IPS-18c (cell line): ENCODE measurements around the gene SORBS1.

ENCODE experiments used
- H3K4me3 ChIP-seq: 2 replicates; pipeline ENCODE4 v1.7.0; 2013; ENCODE audit warnings: low read depth, mild to moderate bottlenecking, low read length, moderate library complexity; ENCODE audit not compliant: insufficient read depth
- H3K9me3 ChIP-seq: one replicate; pipeline ENCODE4 v1.6.1; 2013; ENCODE audit warnings: mild to moderate bottlenecking, low read length, moderate library complexity; ENCODE audit not compliant: control insufficient read depth, insufficient read depth

Gene SORBS1

GRCh38 chr10:95464280-95464679 is 96.9 kb downstream of the SORBS1 start:
- H3K4me3 ChIP-seq = no peak overlapping the region
- no peaks in the 10 kb centered on the region for H3K9me3 ChIP-seq

- no peak overlapping the region for H3K4me3 ChIP-seq
- H3K9me3 ChIP-seq = no peaks in the 10 kb centered on the region
Measured at GRCh38 chr10:95462740-95463667, 98.2 kb downstream of the SORBS1 start.

GRCh38 chr10:95461611-95462010 is 99.6 kb downstream of the SORBS1 start:
- Histone ChIP-seq H3K9me3 (no peaks in the 10 kb centered on the region), H3K4me3 (no peak overlapping the region)

- Histone ChIP-seq H3K4me3 (no peak overlapping the region), H3K9me3 (no peaks in the 10 kb centered on the region)
Measured at GRCh38 chr10:95459446-95460045, 101.6 kb downstream of the SORBS1 start.

- no peak overlapping the region for H3K4me3 ChIP-seq
Measured at GRCh38 chr10:95458871-95459270, 102.3 kb downstream of the SORBS1 start.

GRCh38 chr10:95458014-95458413 is 103.2 kb downstream of the SORBS1 start:
- Histone ChIP-seq H3K9me3 (no peaks in the 10 kb centered on the region), H3K4me3 (no peak overlapping the region)

More at GRCh38 chr10:95458871-95459270, 102.3 kb downstream of the SORBS1 start:
- no peaks in the 10 kb centered on the region for H3K9me3 ChIP-seq

GRCh38 chr10:95457319-95457886 is 103.8 kb downstream of the SORBS1 start:
- Histone ChIP-seq H3K4me3 (no peak overlapping the region), H3K9me3 (no peaks in the 10 kb centered on the region)

- no peaks in the 10 kb centered on the region for H3K9me3 ChIP-seq
- H3K4me3 ChIP-seq = no peak overlapping the region
Measured at GRCh38 chr10:95456516-95456915, 104.7 kb downstream of the SORBS1 start.

GRCh38 chr10:95454940-95455339 is 106.2 kb downstream of the SORBS1 start:
- no peak overlapping the region for H3K4me3 ChIP-seq
- H3K9me3 ChIP-seq = no peaks in the 10 kb centered on the region

- Histone ChIP-seq H3K9me3 (no peaks in the 10 kb centered on the region), H3K4me3 (no peak overlapping the region)
Measured at GRCh38 chr10:95454356-95454755, 106.8 kb downstream of the SORBS1 start.

GRCh38 chr10:95451568-95452524 is 109.3 kb downstream of the SORBS1 start:
- Histone ChIP-seq H3K4me3 (no peak overlapping the region), H3K9me3 (no peaks in the 10 kb centered on the region)

- no peaks in the 10 kb centered on the region for H3K9me3 ChIP-seq
- H3K4me3 ChIP-seq = no peak overlapping the region
Measured at GRCh38 chr10:95451150-95451549, 110.0 kb downstream of the SORBS1 start.

- Histone ChIP-seq H3K9me3 (no peaks in the 10 kb centered on the region), H3K4me3 (no peak overlapping the region)
Measured at GRCh38 chr10:95450188-95450587, 111.0 kb downstream of the SORBS1 start.

GRCh38 chr10:95447685-95448084 is 113.5 kb downstream of the SORBS1 start:
- H3K9me3 ChIP-seq = no peaks in the 10 kb centered on the region

GRCh38 chr10:95445837-95446486 is 115.2 kb downstream of the SORBS1 start:
- no peak overlapping the region for H3K4me3 ChIP-seq
- H3K9me3 ChIP-seq = no peaks in the 10 kb centered on the region

More at GRCh38 chr10:95447685-95448084, 113.5 kb downstream of the SORBS1 start:
- H3K4me3 ChIP-seq = no peak overlapping the region

- no peak overlapping the region for H3K4me3 ChIP-seq
- H3K9me3 ChIP-seq = no peaks in the 10 kb centered on the region
Measured at GRCh38 chr10:95445223-95445836, 115.8 kb downstream of the SORBS1 start.
